Measurements from ENCODE around the gene KRT25.

DNA sequence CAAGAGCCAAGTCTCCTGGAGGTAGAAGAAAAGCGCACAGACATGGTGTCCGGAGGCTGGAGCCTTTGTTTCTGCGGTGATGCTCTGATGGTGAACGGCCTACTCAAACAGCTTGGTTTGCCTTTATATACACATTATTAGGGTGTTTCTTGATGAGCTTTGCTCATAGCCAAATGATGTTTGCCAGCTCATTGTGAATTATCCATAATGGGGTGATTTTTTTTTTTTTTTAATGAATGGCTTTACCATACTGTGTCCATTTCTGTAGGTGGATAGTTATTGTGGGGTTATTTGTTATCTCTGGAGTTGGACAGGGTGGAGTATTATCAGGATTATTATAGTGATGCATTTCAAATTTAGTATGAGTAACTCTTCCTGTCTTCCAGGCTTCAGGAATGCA, 27.3 kb upstream of the KRT25 start, which contains the start of gene KRT27:
- TF ChIP-seq EP300 (IDR thresholded peaks at IDR 0.05; ENCODE audit: borderline replicate concordance) (no peak), CEBPB (IDR thresholded peaks at IDR 0.05) (no peak), YY1 (IDR thresholded peaks at IDR 0.05; ENCODE audit: low read depth) (no peak), TCF12 (IDR thresholded peaks at IDR 0.05; ENCODE audit: low read depth) (no peak), TEAD4 (IDR thresholded peaks at IDR 0.05) (no peak), NFIC (IDR thresholded peaks at IDR 0.05) (no peak), TAF1 (IDR thresholded peaks at IDR 0.05; ENCODE audit: low read depth) (no peak), FOXM1 (IDR thresholded peaks at IDR 0.05; ENCODE audit: borderline replicate concordance, low read depth) (no peak), ZBTB7A (IDR thresholded peaks at IDR 0.05; ENCODE audit: low read depth) (no peak)
- TF ChIP-seq, protein P1, sequence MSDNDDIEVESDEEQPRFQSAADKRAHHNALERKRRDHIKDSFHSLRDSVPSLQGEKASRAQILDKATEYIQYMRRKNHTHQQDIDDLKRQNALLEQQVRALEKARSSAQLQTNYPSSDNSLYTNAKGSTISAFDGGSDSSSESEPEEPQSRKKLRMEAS (IDR thresholded peaks at IDR 0.05), result no peak
- TF ChIP-seq, protein P2, sequence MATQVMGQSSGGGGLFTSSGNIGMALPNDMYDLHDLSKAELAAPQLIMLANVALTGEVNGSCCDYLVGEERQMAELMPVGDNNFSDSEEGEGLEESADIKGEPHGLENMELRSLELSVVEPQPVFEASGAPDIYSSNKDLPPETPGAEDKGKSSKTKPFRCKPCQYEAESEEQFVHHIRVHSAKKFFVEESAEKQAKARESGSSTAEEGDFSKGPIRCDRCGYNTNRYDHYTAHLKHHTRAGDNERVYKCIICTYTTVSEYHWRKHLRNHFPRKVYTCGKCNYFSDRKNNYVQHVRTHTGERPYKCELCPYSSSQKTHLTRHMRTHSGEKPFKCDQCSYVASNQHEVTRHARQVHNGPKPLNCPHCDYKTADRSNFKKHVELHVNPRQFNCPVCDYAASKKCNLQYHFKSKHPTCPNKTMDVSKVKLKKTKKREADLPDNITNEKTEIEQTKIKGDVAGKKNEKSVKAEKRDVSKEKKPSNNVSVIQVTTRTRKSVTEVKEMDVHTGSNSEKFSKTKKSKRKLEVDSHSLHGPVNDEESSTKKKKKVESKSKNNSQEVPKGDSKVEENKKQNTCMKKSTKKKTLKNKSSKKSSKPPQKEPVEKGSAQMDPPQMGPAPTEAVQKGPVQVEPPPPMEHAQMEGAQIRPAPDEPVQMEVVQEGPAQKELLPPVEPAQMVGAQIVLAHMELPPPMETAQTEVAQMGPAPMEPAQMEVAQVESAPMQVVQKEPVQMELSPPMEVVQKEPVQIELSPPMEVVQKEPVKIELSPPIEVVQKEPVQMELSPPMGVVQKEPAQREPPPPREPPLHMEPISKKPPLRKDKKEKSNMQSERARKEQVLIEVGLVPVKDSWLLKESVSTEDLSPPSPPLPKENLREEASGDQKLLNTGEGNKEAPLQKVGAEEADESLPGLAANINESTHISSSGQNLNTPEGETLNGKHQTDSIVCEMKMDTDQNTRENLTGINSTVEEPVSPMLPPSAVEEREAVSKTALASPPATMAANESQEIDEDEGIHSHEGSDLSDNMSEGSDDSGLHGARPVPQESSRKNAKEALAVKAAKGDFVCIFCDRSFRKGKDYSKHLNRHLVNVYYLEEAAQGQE (IDR thresholded peaks at IDR 0.05; ENCODE audit: low read depth), result no peak
